ENCODE measurements around the gene NUMB.

The NUMB gene

DNA sequence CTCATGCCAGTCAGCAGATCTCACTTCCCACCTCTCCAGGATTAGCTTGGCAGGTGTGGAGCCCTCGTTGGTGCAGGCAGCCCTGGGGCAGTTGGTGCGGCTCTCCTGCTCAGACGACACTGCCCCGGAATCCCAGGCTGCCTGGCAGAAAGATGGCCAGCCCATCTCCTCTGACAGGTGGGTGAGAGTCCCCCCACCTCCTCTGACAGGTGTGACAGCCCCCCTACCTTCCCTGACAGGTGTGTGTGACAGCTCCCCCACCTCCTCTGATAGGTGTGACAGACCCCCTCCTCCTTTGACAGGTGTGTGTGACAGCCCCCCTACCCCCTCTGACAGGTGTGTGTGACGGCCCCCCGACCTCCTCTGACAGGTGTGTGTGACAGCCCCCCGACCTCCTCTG is 194.7 kb downstream of the NUMB start:
- Histone ChIP-seq H3K4me1 (ENCODE audit: insufficient read depth, low read length) (no peaks in the 10 kb centered on the region), H3K9me3 (ENCODE audit: low read length) (no peaks in the 10 kb centered on the region), H3K27ac (ENCODE audit: low read depth, low read length) (no peak overlapping the region), H3K36me3 (ENCODE audit: insufficient read depth, low read length) (no peaks in the 10 kb centered on the region), H3K4me3 (ENCODE audit: low read depth in 1 of 2, low read length in 2 of 2) (no peak overlapping the region), H3K9ac (ENCODE audit: low read length) (no peak overlapping the region), H3K27me3 (ENCODE audit: control insufficient read depth in 1 of 2, insufficient read depth in 2 of 2, low read length in 2 of 2) (no peaks in the 10 kb centered on the region)

DNA sequence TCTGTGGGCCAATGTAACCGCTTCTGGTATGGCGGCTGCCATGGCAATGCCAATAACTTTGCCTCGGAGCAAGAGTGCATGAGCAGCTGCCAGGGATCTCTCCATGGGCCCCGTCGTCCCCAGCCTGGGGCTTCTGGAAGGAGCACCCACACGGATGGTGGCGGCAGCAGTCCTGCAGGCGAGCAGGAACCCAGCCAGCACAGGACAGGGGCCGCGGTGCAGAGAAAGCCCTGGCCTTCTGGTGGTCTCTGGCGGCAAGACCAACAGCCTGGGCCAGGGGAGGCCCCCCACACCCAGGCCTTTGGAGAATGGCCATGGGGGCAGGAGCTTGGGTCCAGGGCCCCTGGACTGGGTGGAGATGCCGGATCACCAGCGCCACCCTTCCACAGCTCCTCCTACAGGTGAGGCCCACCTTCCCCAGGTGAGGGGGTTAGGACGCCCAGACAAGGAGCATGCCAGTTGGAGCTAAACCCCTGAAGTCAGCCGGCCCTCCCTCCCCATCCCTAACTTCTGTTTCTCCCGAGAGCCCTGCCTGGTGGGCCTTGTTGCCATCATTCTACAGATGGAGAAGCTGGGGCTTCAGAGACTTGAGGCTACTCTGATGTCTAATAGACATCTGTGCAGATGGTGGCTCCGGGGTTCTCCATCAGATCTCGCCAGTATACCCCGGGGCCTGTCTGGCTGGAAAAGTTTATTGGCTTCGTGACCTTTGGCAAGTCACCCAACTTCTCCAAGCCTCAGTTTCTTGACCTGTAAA is 195.7 kb downstream of the NUMB start:
- no peak overlapping the region for H3K9ac ChIP-seq (ENCODE audit: low read length)
- H3K9me3 ChIP-seq (ENCODE audit: low read length): no peaks in the 10 kb centered on the region
- no peak overlapping the region for H3K27ac ChIP-seq (ENCODE audit: low read depth, low read length)
- no peaks in the 10 kb centered on the region for H3K4me1 ChIP-seq (ENCODE audit: insufficient read depth, low read length)
- H3K36me3 ChIP-seq (ENCODE audit: insufficient read depth, low read length): no peaks in the 10 kb centered on the region
- H3K4me3 ChIP-seq (ENCODE audit: low read depth in 1 of 2, low read length in 2 of 2): no peak overlapping the region
- no peaks in the 10 kb centered on the region for H3K27me3 ChIP-seq (ENCODE audit: control insufficient read depth in 1 of 2, insufficient read depth in 2 of 2, low read length in 2 of 2)

DNA sequence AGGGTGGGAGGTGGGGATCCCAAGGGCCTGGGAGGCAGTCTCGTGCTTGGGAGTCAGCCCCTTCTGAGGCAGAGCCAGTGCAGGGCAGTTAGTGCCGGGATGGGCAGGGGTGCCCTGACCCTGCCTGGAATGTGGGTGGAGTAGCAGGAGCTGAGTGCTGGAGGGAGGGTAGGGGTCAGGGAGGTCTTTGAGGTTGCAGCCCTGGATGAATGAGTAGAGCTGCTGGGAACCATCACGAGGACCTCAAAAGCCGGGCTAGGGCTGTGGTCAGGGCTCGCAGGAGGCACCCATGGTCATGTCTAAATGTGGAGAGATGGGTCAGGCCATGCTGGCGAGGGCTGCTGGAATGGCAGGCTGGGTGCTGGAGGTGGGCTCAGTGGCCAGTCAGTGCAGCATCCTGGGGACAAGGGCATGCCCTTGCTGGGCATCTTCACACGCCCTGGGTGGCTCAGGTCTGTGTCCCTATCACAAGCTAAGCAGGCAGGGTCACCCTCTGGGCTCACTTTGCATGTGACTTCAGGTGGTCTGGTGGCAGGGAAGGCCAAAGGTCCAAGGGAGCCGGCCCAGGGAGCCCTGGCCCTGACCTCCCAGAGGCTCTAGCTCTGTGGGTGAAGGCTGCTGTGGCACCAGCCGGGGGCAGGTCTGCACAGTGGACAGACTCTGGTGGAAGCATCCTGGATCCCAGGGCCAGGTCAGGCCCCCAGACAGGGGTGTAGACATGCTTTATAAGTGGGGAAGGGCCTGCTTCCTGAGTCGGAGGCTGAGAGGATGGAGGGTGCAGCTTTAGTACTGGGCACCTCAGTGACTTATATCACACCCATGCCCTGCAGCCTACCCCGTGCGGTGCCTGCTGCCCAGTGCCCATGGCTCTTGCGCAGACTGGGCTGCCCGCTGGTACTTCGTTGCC is 196.6 kb downstream of the NUMB start:
- H3K27ac ChIP-seq (ENCODE audit: low read depth, low read length): no peak overlapping the region
- H3K4me1 ChIP-seq (ENCODE audit: insufficient read depth, low read length): no peaks in the 10 kb centered on the region
- H3K27me3 ChIP-seq (ENCODE audit: control insufficient read depth in 1 of 2, insufficient read depth in 2 of 2, low read length in 2 of 2): no peaks in the 10 kb centered on the region
- H3K4me3 ChIP-seq (ENCODE audit: low read depth in 1 of 2, low read length in 2 of 2): no peak overlapping the region
- no peaks in the 10 kb centered on the region for H3K36me3 ChIP-seq (ENCODE audit: insufficient read depth, low read length)
- no peaks in the 10 kb centered on the region for H3K9me3 ChIP-seq (ENCODE audit: low read length)
- no peak overlapping the region for H3K9ac ChIP-seq (ENCODE audit: low read length)

DNA sequence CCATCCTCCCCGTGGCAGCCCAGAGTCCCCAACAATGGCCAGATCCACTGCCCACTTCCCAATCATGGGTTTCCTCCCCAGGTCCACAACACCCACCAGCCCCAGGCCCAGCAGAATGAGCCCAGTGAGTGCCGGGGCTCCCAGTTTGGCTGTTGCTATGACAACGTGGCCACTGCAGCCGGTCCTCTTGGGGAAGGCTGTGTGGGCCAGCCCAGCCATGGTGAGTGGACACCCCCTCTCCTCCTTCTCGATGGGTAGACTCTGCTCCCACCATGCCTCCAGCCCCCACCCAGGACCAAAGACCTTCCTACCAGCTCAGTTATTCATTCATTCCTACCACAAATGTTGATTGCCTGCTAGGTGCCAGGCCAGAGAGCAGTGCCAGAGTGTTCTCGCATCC is 197.3 kb downstream of the NUMB start:
- H3K36me3 ChIP-seq (ENCODE audit: insufficient read depth, low read length): no peaks in the 10 kb centered on the region
- no peaks in the 10 kb centered on the region for H3K4me1 ChIP-seq (ENCODE audit: insufficient read depth, low read length)
- H3K9me3 ChIP-seq (ENCODE audit: low read length): no peaks in the 10 kb centered on the region
- no peak overlapping the region for H3K9ac ChIP-seq (ENCODE audit: low read length)
- H3K4me3 ChIP-seq (ENCODE audit: low read depth in 1 of 2, low read length in 2 of 2): no peak overlapping the region
- no peak overlapping the region for H3K27ac ChIP-seq (ENCODE audit: low read depth, low read length)
- H3K27me3 ChIP-seq (ENCODE audit: control insufficient read depth in 1 of 2, insufficient read depth in 2 of 2, low read length in 2 of 2): no peaks in the 10 kb centered on the region

DNA sequence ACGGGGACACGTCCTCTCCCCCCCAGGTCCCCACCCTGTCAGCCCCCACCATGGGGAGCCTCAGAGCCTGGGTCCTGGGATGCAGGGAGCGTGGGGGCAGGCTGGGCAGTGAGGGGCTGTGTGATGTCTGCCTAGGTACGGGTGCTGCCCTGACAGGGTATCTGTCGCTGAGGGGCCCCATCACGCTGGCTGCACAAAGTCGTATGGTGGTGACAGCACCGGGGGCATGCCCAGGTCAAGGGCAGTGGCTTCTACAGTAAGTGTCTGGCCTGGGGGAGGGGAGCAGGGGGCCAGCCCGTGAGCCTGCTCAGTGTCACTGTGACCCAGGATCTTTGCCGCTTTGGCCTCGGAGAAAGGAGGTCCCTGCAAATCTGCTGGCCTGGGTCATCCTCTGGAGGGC is 197.8 kb downstream of the NUMB start:
- H3K4me1 ChIP-seq (ENCODE audit: insufficient read depth, low read length): no peaks in the 10 kb centered on the region
- no peak overlapping the region for H3K9ac ChIP-seq (ENCODE audit: low read length)
- no peak overlapping the region for H3K4me3 ChIP-seq (ENCODE audit: low read depth in 1 of 2, low read length in 2 of 2)
- H3K27ac ChIP-seq (ENCODE audit: low read depth, low read length): no peak overlapping the region
- no peaks in the 10 kb centered on the region for H3K27me3 ChIP-seq (ENCODE audit: control insufficient read depth in 1 of 2, insufficient read depth in 2 of 2, low read length in 2 of 2)
- no peaks in the 10 kb centered on the region for H3K36me3 ChIP-seq (ENCODE audit: insufficient read depth, low read length)
- H3K9me3 ChIP-seq (ENCODE audit: low read length): no peaks in the 10 kb centered on the region

DNA sequence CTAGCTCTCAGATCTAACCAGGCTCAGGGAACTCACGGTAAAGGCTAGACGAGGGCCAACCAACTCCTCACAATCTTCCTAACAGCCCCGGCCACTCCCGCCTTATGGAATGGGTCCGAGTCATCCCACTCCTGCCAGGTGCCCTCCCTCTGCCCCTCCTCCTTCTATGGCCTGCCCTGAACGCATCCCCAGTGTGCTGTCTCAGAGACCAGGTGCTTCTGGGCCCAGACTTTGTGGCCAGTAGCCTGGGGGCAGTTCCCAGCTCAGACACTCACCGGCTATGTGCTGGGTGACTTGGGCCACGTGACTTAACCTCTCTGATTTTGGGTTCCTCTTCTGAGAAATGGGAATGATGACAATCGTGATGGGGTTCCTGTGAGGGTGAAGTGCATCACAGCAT is 198.5 kb downstream of the NUMB start:
- Histone ChIP-seq H3K27me3 (ENCODE audit: control insufficient read depth in 1 of 2, insufficient read depth in 2 of 2, low read length in 2 of 2) (no peaks in the 10 kb centered on the region), H3K9ac (ENCODE audit: low read length) (no peak overlapping the region), H3K27ac (ENCODE audit: low read depth, low read length) (no peak overlapping the region), H3K9me3 (ENCODE audit: low read length) (no peaks in the 10 kb centered on the region), H3K4me3 (ENCODE audit: low read depth in 1 of 2, low read length in 2 of 2) (no peak overlapping the region), H3K36me3 (ENCODE audit: insufficient read depth, low read length) (no peaks in the 10 kb centered on the region), H3K4me1 (ENCODE audit: insufficient read depth, low read length) (no peaks in the 10 kb centered on the region)

DNA sequence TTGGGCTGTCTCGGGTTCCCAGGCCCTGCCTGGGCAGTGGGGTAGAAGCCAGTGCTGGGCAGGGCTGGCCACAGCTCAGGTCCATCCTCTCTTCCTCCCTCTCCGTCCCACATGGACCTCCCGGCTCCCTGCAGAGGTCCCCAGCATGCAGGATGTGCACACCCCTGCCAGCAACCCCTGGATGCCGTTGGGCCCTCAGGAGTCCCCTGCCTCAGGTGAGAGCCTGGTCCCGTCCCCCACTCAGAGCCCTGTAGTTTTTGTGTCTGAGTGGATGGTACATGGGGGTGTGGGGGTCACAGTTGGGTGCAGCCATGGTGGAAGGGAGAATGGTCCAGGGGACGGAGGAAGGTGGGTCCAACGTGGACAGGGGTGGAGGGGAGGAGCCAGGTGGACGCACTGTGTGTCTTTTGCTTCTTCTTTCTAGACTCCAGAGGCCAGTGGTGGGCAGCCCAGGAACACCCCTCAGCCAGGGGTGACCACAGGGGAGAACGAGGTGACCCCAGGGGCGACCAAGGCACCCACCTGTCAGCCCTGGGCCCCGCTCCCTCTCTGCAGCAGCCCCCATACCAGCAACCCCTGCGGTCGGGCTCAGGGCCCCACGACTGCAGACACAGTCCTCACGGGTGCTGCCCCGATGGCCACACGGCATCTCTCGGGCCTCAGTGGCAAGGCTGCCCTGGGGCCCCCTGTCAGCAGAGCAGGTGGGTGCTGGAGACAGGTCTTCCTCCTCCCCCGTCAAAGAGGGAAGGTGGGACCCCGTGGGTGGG is 199.3 kb downstream of the NUMB start:
- no peak overlapping the region for H3K27ac ChIP-seq (ENCODE audit: low read depth, low read length)
- no peaks in the 10 kb centered on the region for H3K27me3 ChIP-seq (ENCODE audit: control insufficient read depth in 1 of 2, insufficient read depth in 2 of 2, low read length in 2 of 2)
- no peaks in the 10 kb centered on the region for H3K4me1 ChIP-seq (ENCODE audit: insufficient read depth, low read length)
- no peak overlapping the region for H3K4me3 ChIP-seq (ENCODE audit: low read depth in 1 of 2, low read length in 2 of 2)
- no peak overlapping the region for H3K9ac ChIP-seq (ENCODE audit: low read length)
- H3K9me3 ChIP-seq (ENCODE audit: low read length): no peaks in the 10 kb centered on the region
- no peaks in the 10 kb centered on the region for H3K36me3 ChIP-seq (ENCODE audit: insufficient read depth, low read length)

DNA sequence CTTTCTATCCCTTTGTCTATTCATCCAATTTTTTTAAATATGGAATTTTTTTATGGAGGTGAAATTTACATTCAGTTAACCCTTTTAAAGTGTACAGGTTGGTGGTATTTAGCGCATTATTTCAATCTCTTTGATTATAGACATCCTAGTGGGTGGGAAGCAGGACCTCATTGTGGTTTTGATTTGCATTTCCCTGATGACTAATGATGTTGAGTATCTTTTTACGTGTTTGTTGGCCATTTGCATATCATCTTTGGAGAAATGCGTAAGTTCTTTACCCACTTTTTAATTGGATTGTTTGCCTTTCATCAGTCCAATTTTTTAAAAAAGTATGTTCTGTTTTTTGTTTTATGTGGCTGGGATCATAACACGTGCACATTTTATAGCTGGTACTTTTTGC is 200.3 kb downstream of the NUMB start:
- Histone ChIP-seq H3K9ac (ENCODE audit: low read length) (no peak overlapping the region), H3K27me3 (ENCODE audit: control insufficient read depth in 1 of 2, insufficient read depth in 2 of 2, low read length in 2 of 2) (no peaks in the 10 kb centered on the region), H3K36me3 (ENCODE audit: insufficient read depth, low read length) (no peaks in the 10 kb centered on the region), H3K9me3 (ENCODE audit: low read length) (no peaks in the 10 kb centered on the region), H3K4me1 (ENCODE audit: insufficient read depth, low read length) (no peaks in the 10 kb centered on the region), H3K4me3 (ENCODE audit: low read depth in 1 of 2, low read length in 2 of 2) (no peak overlapping the region), H3K27ac (ENCODE audit: low read depth, low read length) (no peak overlapping the region)

DNA sequence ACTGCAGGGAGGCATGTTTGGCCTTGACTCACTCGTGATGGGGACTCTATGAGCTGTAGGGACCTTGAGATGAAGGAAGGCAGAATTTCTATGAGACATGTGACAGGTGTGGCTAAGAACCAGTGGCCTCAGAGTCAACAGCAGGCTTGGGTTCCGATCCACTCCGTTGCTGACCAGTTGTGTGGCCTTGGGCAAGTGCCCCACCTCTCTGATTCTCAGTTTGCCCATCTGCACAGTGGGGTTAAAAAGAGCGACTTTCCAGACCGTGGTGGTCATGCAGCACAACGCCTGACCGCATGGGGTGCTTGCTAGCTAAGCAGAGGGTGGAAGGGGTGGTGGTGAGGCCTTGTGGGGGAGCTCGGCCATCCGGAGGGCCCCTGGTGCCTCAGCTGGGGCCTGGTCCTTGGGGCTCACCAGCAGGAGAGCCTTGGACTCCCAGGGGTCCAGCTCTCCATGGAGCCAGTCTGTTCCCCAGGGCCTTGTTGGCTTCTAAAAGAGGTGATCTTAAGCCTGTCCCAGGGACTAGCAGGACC is 202.6 kb downstream of the NUMB start:
- H3K27me3 ChIP-seq (ENCODE audit: control insufficient read depth in 1 of 2, insufficient read depth in 2 of 2, low read length in 2 of 2): no peaks in the 10 kb centered on the region
- no peak overlapping the region for H3K27ac ChIP-seq (ENCODE audit: low read depth, low read length)
- H3K4me3 ChIP-seq (ENCODE audit: low read depth in 1 of 2, low read length in 2 of 2): no peak overlapping the region
- H3K9me3 ChIP-seq (ENCODE audit: low read length): no peaks in the 10 kb centered on the region
- no peak overlapping the region for H3K9ac ChIP-seq (ENCODE audit: low read length)
- no peaks in the 10 kb centered on the region for H3K4me1 ChIP-seq (ENCODE audit: insufficient read depth, low read length)
- no peaks in the 10 kb centered on the region for H3K36me3 ChIP-seq (ENCODE audit: insufficient read depth, low read length)

DNA sequence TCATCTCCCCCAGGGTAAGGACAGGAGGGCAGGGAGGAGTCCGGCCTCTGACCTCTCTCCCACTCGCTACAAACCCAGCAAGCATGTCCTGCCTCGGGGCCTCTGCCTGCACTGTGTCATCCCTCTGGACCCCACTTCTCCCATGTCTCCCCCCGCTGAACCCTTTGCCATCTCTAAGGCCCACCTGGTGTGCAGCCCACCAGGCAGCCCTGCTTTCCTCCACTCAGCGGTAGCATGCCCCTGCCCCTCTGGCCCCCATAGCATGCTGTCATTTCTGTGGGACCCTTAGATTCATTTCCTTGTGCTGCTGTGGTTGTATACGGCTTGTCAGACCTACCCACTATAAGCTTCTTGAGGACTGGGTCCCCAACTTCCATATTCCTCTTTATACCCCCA is 203.3 kb downstream of the NUMB start:
- Histone ChIP-seq H3K4me1 (ENCODE audit: insufficient read depth, low read length) (no peaks in the 10 kb centered on the region), H3K9me3 (ENCODE audit: low read length) (no peaks in the 10 kb centered on the region), H3K9ac (ENCODE audit: low read length) (no peak overlapping the region), H3K27me3 (ENCODE audit: control insufficient read depth in 1 of 2, insufficient read depth in 2 of 2, low read length in 2 of 2) (no peaks in the 10 kb centered on the region), H3K36me3 (ENCODE audit: insufficient read depth, low read length) (no peaks in the 10 kb centered on the region), H3K4me3 (ENCODE audit: low read depth in 1 of 2, low read length in 2 of 2) (no peak overlapping the region), H3K27ac (ENCODE audit: low read depth, low read length) (no peak overlapping the region)
